ENCODE data around the gene PANX2.

DNA sequence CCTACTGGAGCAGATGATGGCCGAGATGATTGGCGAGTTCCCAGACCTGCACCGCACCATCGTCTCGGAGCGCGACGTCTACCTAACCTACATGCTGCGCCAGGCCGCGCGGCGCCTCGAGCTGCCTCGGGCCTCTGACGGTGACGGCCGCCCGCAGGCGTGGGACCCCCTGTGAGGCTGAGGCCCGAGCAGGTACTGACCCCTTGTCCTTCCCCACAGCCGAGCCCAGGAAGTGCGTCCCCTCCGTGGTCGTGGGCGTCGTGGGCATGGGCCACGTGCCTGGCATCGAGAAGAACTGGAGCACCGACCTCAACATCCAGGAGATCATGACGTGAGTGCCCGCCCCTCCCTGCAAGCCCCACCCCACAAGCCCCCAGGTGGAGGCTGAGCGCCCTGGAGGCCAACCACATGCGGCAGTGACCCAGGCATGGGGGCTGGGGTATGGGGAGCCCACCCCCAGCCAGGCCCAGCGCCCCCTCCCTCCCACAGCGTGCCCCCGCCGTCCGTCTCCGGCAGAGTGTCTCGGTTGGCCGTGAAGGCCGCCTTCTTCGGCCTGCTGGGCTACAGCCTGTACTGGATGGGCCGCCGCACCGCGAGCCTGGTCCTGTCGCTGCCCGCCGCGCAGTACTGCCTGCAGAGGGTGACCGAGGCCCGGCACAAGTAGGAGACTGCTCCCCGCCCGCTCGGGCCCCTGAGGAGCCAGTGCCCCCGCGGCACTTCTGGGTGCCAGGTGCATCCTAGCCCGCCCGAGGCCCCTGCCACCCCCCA is 27.5 kb downstream of the PANX2 start:
- TF ChIP-seq, protein P1, sequence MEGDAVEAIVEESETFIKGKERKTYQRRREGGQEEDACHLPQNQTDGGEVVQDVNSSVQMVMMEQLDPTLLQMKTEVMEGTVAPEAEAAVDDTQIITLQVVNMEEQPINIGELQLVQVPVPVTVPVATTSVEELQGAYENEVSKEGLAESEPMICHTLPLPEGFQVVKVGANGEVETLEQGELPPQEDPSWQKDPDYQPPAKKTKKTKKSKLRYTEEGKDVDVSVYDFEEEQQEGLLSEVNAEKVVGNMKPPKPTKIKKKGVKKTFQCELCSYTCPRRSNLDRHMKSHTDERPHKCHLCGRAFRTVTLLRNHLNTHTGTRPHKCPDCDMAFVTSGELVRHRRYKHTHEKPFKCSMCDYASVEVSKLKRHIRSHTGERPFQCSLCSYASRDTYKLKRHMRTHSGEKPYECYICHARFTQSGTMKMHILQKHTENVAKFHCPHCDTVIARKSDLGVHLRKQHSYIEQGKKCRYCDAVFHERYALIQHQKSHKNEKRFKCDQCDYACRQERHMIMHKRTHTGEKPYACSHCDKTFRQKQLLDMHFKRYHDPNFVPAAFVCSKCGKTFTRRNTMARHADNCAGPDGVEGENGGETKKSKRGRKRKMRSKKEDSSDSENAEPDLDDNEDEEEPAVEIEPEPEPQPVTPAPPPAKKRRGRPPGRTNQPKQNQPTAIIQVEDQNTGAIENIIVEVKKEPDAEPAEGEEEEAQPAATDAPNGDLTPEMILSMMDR (IDR thresholded peaks at IDR 0.05; ENCODE audit: low read length), result no peak
- TF ChIP-seq EZH2phosphoT487 (IDR thresholded peaks at IDR 0.05; ENCODE audit: low read length), result no peak
- TF ChIP-seq EZH2 (optimal IDR thresholded peaks at IDR 0.05; ENCODE audit: low read depth, low read length), result no peak

Measured in MM.1S (cell line).